Ascending aorta (tissue), 2 donors: Measurements from ENCODE around the gene PPP1R7. TPM values are rescaled to one million over a fixed set of nuclear protein-coding genes. Genes with fewer than 3 reads are reported as not detected.

Experiments used
- DNase-seq, 2 donors: peaks; one replicate each; pipeline ENCODE4 v3.0.0-alpha.2; 2019; ENCODE audit warnings: low spot score in 2 of 2
- H3K27ac ChIP-seq, 2 donors: fragments of 200-600 bp; sonication (generic); one replicate each; pipeline ENCODE4 v1.5.1; 2016 to 2017; ENCODE audit warnings: mild to moderate bottlenecking in 1 of 2
- H3K27me3 ChIP-seq: fragments of 200-600 bp; sonication (generic); one replicate; pipeline ENCODE4 v1.5.1; 2017
- H3K36me3 ChIP-seq, 2 donors: fragments of 200-600 bp; sonication (generic); one replicate each; pipeline ENCODE4 v1.5.1; 2016
- H3K4me1 ChIP-seq, 2 donors: fragments of 200-600 bp; sonication (generic); one replicate each; pipeline ENCODE4 v1.5.1; 2016 to 2017; ENCODE audit warnings: mild to moderate bottlenecking in 1 of 2
- H3K4me3 ChIP-seq, 2 donors: fragments of 200-600 bp; sonication (generic); one replicate each; pipeline ENCODE4 v1.5.1; 2016 to 2017; ENCODE audit warnings: mild to moderate bottlenecking in 1 of 2
- H3K9me3 ChIP-seq, 2 donors: fragments of 200-600 bp; sonication (generic); one replicate each; pipeline ENCODE4 v1.5.1; 2016
- CTCF ChIP-seq, 3 experiments: fragments of 200-600 bp in 2 of 3; fragments of 450-650 bp in 1 of 3; sonication (generic) in 2 of 3; IDR thresholded peaks; one replicate each; pipeline ENCODE4 v1.5.1; 2016 to 2019; ENCODE audit warnings: antibody characterized with exemption in 3 of 3, mild to moderate bottlenecking in 1 of 3, moderate library complexity in 1 of 3
- intact Hi-C: fragments of 100-400 bp; cut with DNase I; formaldehyde crosslinking; loops from one replicate; pipeline ENCODE4 v1.15.1; 2023
- total RNA-seq: library from RNA; depleted of rRNA; stranded (reverse); fragments of >200 nt; gene quantifications from one replicate; pipeline ENCODE4 v1.1.0, GENCODE V29; 2016

The PPP1R7 gene
- total RNA-seq, 1 donor from 2014 or later: 4.2 TPM

- no peak for DNase-seq
- H3K4me3 ChIP-seq: no peak overlapping the region
- H3K36me3 ChIP-seq: no peaks in the 10 kb centered on the region
- intact Hi-C loops: no loop called here
- H3K27me3 ChIP-seq: no peaks in the 10 kb centered on the region
- no peak for TF ChIP-seq CTCF (IDR thresholded peaks at IDR 0.05)
- H3K27ac ChIP-seq: no peak overlapping the region
- no peaks in the 10 kb centered on the region for H3K9me3 ChIP-seq
- H3K4me1 ChIP-seq: no peaks in the 10 kb centered on the region
These were observed 51.4 kb downstream of the PPP1R7 start for GRCh38 chr2:241201445-241202267.

- Histone ChIP-seq H3K9me3 (no peaks in the 10 kb centered on the region), H3K4me3 (no peak overlapping the region), H3K36me3 (no peaks in the 10 kb centered on the region), H3K4me1 (no peaks in the 10 kb centered on the region), H3K27ac (no peak overlapping the region), H3K27me3 (no peaks in the 10 kb centered on the region)
- no peak for DNase-seq
- no peak for TF ChIP-seq CTCF (IDR thresholded peaks at IDR 0.05)
- intact Hi-C loops: no loop called here
These were observed 52.0 kb downstream of the PPP1R7 start for GRCh38 chr2:241202268-241202585.

GRCh38 chr2:241202681-241203080 lies 52.4 kb downstream of the PPP1R7 start:
- TF ChIP-seq CTCF (IDR thresholded peaks at IDR 0.05): no peak
- no peak for DNase-seq
- H3K27ac ChIP-seq: no peak overlapping the region

GRCh38 chr2:241203218-241204009 lies 53.1 kb downstream of the PPP1R7 start:
- Histone ChIP-seq H3K36me3 (no peaks in the 10 kb centered on the region), H3K27me3 (no peaks in the 10 kb centered on the region), H3K4me1 (no peaks in the 10 kb centered on the region), H3K27ac (no peak overlapping the region), H3K4me3 (no peak overlapping the region), H3K9me3 (no peaks in the 10 kb centered on the region)
- no peak for TF ChIP-seq CTCF (IDR thresholded peaks at IDR 0.05)
- no peak for DNase-seq
- intact Hi-C loops: no loop called here

More at GRCh38 chr2:241202681-241203080, 52.4 kb downstream of the PPP1R7 start:
- intact Hi-C loops: no loop called here
- H3K36me3 ChIP-seq: no peaks in the 10 kb centered on the region
- no peaks in the 10 kb centered on the region for H3K9me3 ChIP-seq
- no peaks in the 10 kb centered on the region for H3K27me3 ChIP-seq
- no peak overlapping the region for H3K4me3 ChIP-seq
- H3K4me1 ChIP-seq: no peaks in the 10 kb centered on the region

- Histone ChIP-seq H3K27me3 (no peaks in the 10 kb centered on the region), H3K36me3 (no peaks in the 10 kb centered on the region), H3K27ac (no peak overlapping the region), H3K4me3 (no peak overlapping the region), H3K4me1 (no peaks in the 10 kb centered on the region), H3K9me3 (no peaks in the 10 kb centered on the region)
- DNase-seq: no peak
- intact Hi-C loops: no loop called here
- no peak for TF ChIP-seq CTCF (IDR thresholded peaks at IDR 0.05)
These were observed 53.7 kb downstream of the PPP1R7 start for GRCh38 chr2:241204010-241204384.
